Neural cell (in vitro differentiated cells): ENCODE data around the gene CACNB2.

Source experiments
- EP300 ChIP-seq: fragments of 450-650 bp; conservative IDR thresholded peaks from 2 replicates; pipeline ENCODE4 v1.6.1; 2014; ENCODE audit warnings: antibody characterized with exemption, mild to moderate bottlenecking, moderate library complexity; ENCODE audit not compliant: poor library complexity, severe bottlenecking
- EZH2 ChIP-seq: fragments of 200-600, 300-800 bp; shearing (Covaris generic), sonication (generic); IDR thresholded peaks from 2 replicates; pipeline ENCODE4 v1.6.1; 2014; ENCODE audit warnings: antibody characterized with exemption, low read length, borderline replicate concordance, mild to moderate bottlenecking; ENCODE audit not compliant: insufficient read depth, poor library complexity, severe bottlenecking
- MXI1 ChIP-seq: fragments of 450-650 bp; conservative IDR thresholded peaks from 2 replicates; pipeline ENCODE4 v1.6.1; 2014; ENCODE audit warnings: antibody characterized with exemption, mild to moderate bottlenecking; ENCODE audit not compliant: poor library complexity, severe bottlenecking
- POLR2AphosphoS5 ChIP-seq: IDR thresholded peaks from 2 replicates; pipeline ENCODE4 v1.6.1; 2012
- RAD21 ChIP-seq: fragments of 450-650 bp; conservative IDR thresholded peaks from 2 replicates; pipeline ENCODE4 v1.6.1; 2014; ENCODE audit warnings: antibody characterized with exemption, mild to moderate bottlenecking, moderate library complexity
- SMC3 ChIP-seq: fragments of 450-650 bp; conservative IDR thresholded peaks from 2 replicates; pipeline ENCODE4 v1.6.1; 2014; ENCODE audit warnings: antibody characterized with exemption, mild to moderate bottlenecking, moderate library complexity; ENCODE audit not compliant: poor library complexity
- TAF1 ChIP-seq: IDR thresholded peaks from 2 replicates; pipeline ENCODE4 v1.6.1; 2012; ENCODE audit warnings: low read depth
- TF ChIP-seq, protein P1 (sequence below): fragments of 450-650 bp; IDR thresholded peaks from 2 replicates; pipeline ENCODE4 v1.5.1; 2014; ENCODE audit warnings: antibody characterized with exemption, mild to moderate bottlenecking, moderate library complexity; ENCODE audit not compliant: poor library complexity, severe bottlenecking
- TF ChIP-seq, protein P2 (sequence below): IDR thresholded peaks from 2 replicates; pipeline ENCODE4 v1.6.1; 2012; ENCODE audit warnings: borderline replicate concordance

DNA sequence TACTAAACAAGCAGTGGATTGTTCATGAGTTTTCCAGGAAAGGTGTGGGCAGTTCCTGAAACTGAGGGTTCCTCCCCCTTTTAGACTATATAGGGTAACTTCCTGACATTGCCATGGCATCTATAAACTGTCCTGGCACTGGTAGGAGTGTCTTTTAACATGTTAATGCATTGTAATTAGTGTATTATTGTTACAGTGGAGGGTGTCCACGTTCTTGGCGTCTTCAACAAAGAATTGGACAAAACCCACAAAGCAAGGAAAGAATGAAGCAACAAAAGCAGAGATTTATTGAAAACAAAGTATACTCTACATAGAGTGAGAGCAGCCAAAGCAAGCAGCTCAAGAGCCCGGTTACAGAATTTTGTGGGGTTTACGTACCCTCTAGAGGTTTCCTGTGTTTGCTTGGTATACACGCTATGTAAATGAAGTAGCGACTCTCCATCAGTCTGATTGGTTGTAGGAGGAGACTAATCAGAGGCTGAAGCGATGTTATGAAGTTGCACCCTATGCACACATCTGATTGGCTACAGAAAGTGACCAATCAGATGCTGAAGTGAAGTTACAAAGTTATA is 335.9 kb downstream of the CACNB2 start:
- no peak for TF ChIP-seq EZH2
- TF ChIP-seq, protein P1, sequence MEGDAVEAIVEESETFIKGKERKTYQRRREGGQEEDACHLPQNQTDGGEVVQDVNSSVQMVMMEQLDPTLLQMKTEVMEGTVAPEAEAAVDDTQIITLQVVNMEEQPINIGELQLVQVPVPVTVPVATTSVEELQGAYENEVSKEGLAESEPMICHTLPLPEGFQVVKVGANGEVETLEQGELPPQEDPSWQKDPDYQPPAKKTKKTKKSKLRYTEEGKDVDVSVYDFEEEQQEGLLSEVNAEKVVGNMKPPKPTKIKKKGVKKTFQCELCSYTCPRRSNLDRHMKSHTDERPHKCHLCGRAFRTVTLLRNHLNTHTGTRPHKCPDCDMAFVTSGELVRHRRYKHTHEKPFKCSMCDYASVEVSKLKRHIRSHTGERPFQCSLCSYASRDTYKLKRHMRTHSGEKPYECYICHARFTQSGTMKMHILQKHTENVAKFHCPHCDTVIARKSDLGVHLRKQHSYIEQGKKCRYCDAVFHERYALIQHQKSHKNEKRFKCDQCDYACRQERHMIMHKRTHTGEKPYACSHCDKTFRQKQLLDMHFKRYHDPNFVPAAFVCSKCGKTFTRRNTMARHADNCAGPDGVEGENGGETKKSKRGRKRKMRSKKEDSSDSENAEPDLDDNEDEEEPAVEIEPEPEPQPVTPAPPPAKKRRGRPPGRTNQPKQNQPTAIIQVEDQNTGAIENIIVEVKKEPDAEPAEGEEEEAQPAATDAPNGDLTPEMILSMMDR, result no peak
- no peak for TF ChIP-seq EP300
- TF ChIP-seq POLR2AphosphoS5, result no peak
- TF ChIP-seq, protein P2, sequence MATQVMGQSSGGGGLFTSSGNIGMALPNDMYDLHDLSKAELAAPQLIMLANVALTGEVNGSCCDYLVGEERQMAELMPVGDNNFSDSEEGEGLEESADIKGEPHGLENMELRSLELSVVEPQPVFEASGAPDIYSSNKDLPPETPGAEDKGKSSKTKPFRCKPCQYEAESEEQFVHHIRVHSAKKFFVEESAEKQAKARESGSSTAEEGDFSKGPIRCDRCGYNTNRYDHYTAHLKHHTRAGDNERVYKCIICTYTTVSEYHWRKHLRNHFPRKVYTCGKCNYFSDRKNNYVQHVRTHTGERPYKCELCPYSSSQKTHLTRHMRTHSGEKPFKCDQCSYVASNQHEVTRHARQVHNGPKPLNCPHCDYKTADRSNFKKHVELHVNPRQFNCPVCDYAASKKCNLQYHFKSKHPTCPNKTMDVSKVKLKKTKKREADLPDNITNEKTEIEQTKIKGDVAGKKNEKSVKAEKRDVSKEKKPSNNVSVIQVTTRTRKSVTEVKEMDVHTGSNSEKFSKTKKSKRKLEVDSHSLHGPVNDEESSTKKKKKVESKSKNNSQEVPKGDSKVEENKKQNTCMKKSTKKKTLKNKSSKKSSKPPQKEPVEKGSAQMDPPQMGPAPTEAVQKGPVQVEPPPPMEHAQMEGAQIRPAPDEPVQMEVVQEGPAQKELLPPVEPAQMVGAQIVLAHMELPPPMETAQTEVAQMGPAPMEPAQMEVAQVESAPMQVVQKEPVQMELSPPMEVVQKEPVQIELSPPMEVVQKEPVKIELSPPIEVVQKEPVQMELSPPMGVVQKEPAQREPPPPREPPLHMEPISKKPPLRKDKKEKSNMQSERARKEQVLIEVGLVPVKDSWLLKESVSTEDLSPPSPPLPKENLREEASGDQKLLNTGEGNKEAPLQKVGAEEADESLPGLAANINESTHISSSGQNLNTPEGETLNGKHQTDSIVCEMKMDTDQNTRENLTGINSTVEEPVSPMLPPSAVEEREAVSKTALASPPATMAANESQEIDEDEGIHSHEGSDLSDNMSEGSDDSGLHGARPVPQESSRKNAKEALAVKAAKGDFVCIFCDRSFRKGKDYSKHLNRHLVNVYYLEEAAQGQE, result no peak
- no peak for TF ChIP-seq RAD21
- TF ChIP-seq TAF1, result no peak
- TF ChIP-seq MXI1, result no peak
- TF ChIP-seq SMC3, result no peak
